ENCODE measurements around the gene SLC8A2. TPM values are rescaled to one million over a fixed set of nuclear protein-coding genes. Genes with fewer than 3 reads are reported as not detected.

The SLC8A2 gene
- total RNA-seq = 10 to 100 TPM in 2 of 4 donors, 1 to 10 TPM in 2; 6.2 to 18.7 (median 10.4) TPM

- TF ChIP-seq EP300 (IDR thresholded peaks at IDR 0.05) (no peak), POLR2AphosphoS5 (IDR thresholded peaks at IDR 0.05) (peak in 1 of 2 donors; percentile 9)
- no peak for DNase-seq (ENCODE audit: extremely low spot score)
- Histone ChIP-seq H3K9me3 (no peaks in the 10 kb centered on the region), H3K27me3 (peaks cover 0 to 43% (median 5%) of the 10 kb centered on the region in 4 donors), H3K36me3 (peaks cover 0 to 3% (median 1%) of the 10 kb centered on the region in 4 donors), H3K27ac (replicated peaks in 1 of 4) (peak within 1 kb of the TSS; percentile 61 to 77 (median 71)), H3K4me3 (peak within 1 kb of the TSS; percentile 50 to 60 (median 52)), H3K4me1 (peaks cover 7 to 47% (median 41%) of the 10 kb centered on the region in 4 donors)
- intact Hi-C loops (cut with DNase I) = no loop called here
- 2% methylated on average over 12 of the region's 29 CpGs for WGBS
These were observed at the start of gene SLC8A2 for GRCh38 chr19:47471733-47472457. Gene SLC8A2 (minus strand): TSS chr19:47471893. CDS start chr19:47466403, 5,490 bp downstream.

GRCh38 chr19:47520839-47521238, 49.1 kb upstream of the SLC8A2 start:
- no peaks in the 10 kb centered on the region for H3K9me3 ChIP-seq
- peaks cover 13 to 26% (median 21%) of the 10 kb centered on the region in 4 donors for H3K4me1 ChIP-seq
- H3K36me3 ChIP-seq = no peaks in the 10 kb centered on the region
- no peak for DNase-seq (ENCODE audit: extremely low spot score)
- TF ChIP-seq POLR2AphosphoS5 (IDR thresholded peaks at IDR 0.05) = no peak
- TF ChIP-seq CTCF (IDR thresholded peaks at IDR 0.05) = no peak
- TF ChIP-seq EP300 (IDR thresholded peaks at IDR 0.05) = no peak
- TF ChIP-seq POLR2A (IDR thresholded peaks at IDR 0.05; ENCODE audit: low read depth) = no peak
- intact Hi-C loops (cut with DNase I) = no loop called here
- no peak overlapping the region for H3K27ac ChIP-seq (replicated peaks in 1 of 4)
- H3K27me3 ChIP-seq = peaks cover 0 to 21% (median 0%) of the 10 kb centered on the region in 4 donors
- WGBS = 79% methylated on average over 2 of the region's 6 CpGs
- no peak overlapping the region for H3K4me3 ChIP-seq

- Histone ChIP-seq H3K9me3 (no peaks in the 10 kb centered on the region), H3K4me3 (no peak overlapping the region), H3K27ac (replicated peaks in 1 of 4) (no peak overlapping the region), H3K36me3 (no peaks in the 10 kb centered on the region), H3K27me3 (peaks cover 0 to 21% (median 0%) of the 10 kb centered on the region in 4 donors), H3K4me1 (peaks cover 17 to 26% (median 25%) of the 10 kb centered on the region in 4 donors)
- WGBS = 82% methylated on average over 9 of the region's 10 CpGs
- DNase-seq (ENCODE audit: extremely low spot score) = no peak
- no peak for TF ChIP-seq POLR2AphosphoS5 (IDR thresholded peaks at IDR 0.05)
- TF ChIP-seq POLR2A (IDR thresholded peaks at IDR 0.05; ENCODE audit: low read depth) = no peak
- intact Hi-C loops (cut with DNase I) = no loop called here
These were observed 48.7 kb upstream of the SLC8A2 start for GRCh38 chr19:47520343-47520806.

GRCh38 chr19:47518854-47519253, 47.2 kb upstream of the SLC8A2 start:
- no peak for DNase-seq (ENCODE audit: extremely low spot score)
- TF ChIP-seq POLR2A (IDR thresholded peaks at IDR 0.05; ENCODE audit: low read depth) = no peak
- TF ChIP-seq EP300 (IDR thresholded peaks at IDR 0.05) = no peak
- no peak for TF ChIP-seq CTCF (IDR thresholded peaks at IDR 0.05)
- TF ChIP-seq POLR2AphosphoS5 (IDR thresholded peaks at IDR 0.05) = no peak

GRCh38 chr19:47518139-47518538, 46.4 kb upstream of the SLC8A2 start:
- H3K27me3 ChIP-seq = peaks cover 0 to 21% (median 0%) of the 10 kb centered on the region in 4 donors
- no peaks in the 10 kb centered on the region for H3K9me3 ChIP-seq
- no peaks in the 10 kb centered on the region for H3K36me3 ChIP-seq
- DNase-seq (ENCODE audit: extremely low spot score) = no peak
- no peak overlapping the region for H3K4me3 ChIP-seq
- 53% methylated on average over 4 of the region's 4 CpGs for WGBS
- H3K27ac ChIP-seq (replicated peaks in 1 of 4) = no peak overlapping the region
- H3K4me1 ChIP-seq = peaks cover 24 to 38% (median 30%) of the 10 kb centered on the region in 4 donors
- intact Hi-C loops (cut with DNase I) = loop anchor here (5.0 kb wide), 1 partner anchor 89 kb away; the partner anchor contains the start of gene BICRA
- no peak for TF ChIP-seq EP300 (IDR thresholded peaks at IDR 0.05)
- TF ChIP-seq CTCF (IDR thresholded peaks at IDR 0.05) = no peak
- no peak for TF ChIP-seq POLR2AphosphoS5 (IDR thresholded peaks at IDR 0.05)
- no peak for TF ChIP-seq POLR2A (IDR thresholded peaks at IDR 0.05; ENCODE audit: low read depth)

More at GRCh38 chr19:47518854-47519253, 47.2 kb upstream of the SLC8A2 start:
- 80% methylated on average over 9 of the region's 9 CpGs for WGBS
- H3K4me3 ChIP-seq = no peak overlapping the region
- H3K9me3 ChIP-seq = no peaks in the 10 kb centered on the region
- peaks cover 21 to 30% (median 26%) of the 10 kb centered on the region in 4 donors for H3K4me1 ChIP-seq
- intact Hi-C loops (cut with DNase I) = loop anchor here (5.0 kb wide), 1 partner anchor 88 kb away; the partner anchor contains the start of gene BICRA
- H3K27ac ChIP-seq (replicated peaks in 1 of 4) = no peak overlapping the region
- no peaks in the 10 kb centered on the region for H3K36me3 ChIP-seq
- peaks cover 0 to 21% (median 0%) of the 10 kb centered on the region in 4 donors for H3K27me3 ChIP-seq
